Measurements from ENCODE around the gene ABHD15. TPM values are rescaled to one million over a fixed set of nuclear protein-coding genes. Genes with fewer than 3 reads are reported as not detected.

Gene ABHD15
- total RNA-seq, 1 experiment from 2014 or later = 10.5 TPM

DNA sequence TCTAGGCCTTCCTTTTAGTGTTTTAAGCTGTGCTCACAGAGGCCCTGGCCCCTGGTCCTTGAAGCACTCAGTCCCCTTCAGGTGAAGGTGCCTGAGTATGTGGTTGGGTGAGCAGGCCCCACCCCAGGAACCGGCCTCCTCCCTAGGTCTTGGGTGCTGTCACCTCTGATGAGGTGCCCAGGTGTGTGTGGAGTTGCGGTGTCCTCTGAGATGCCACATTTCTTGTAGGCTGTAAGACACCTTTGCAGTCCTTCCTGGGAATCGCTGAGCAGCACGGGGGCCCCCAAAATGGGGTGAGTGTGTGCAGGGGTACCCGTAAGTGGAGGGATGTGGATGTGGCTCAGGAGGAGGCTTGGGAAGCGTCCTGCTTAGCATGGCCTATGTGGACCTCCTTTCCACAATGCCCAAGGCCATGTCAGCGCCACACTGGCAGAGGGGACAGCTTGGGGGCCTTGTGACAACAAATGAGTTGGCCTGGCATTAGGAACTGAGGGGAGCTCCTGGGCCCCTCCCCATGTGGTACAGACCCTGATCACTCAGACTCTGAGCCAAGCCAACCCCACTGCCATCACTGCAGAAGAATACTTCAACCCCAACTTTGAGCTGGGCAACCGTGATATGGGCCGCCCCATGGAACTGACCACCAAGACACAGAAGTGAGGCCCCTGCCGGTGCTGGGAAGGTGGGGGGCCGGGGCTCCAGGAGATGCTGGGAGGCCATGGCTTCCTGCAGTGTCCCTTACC, 44.7 kb upstream of the ABHD15 start:
- H3K27ac Mint-ChIP-seq (ENCODE audit: unreplicated experiment) = no peak overlapping the region

GRCh38 chr17:29610395-29610794, 43.6 kb upstream of the ABHD15 start:
- no peak for DNase-seq
- no TSS peak for BruUV-seq (replicated peaks)
- CTCF ChIA-PET = interaction anchor here (0.5 kb wide), 1 partner anchor 38 kb away, joined by 3 read pairs; no protein-coding TSS in a partner anchor
- Histone ChIP-seq H3K9me3 (no peaks in the 10 kb centered on the region), H3K4me1 (peaks cover 5% of the 10 kb centered on the region; the same call in 1 of the 2 replicates), H3K27me3 (replicated peaks; ENCODE audit: control insufficient read depth, insufficient read depth, low read length) (no peaks in the 10 kb centered on the region), H3K4me3 (ENCODE audit: low read depth, low read length) (no peak overlapping the region), H3K36me3 (ENCODE audit: control insufficient read depth, insufficient read depth, low read length) (no peaks in the 10 kb centered on the region)
- H3K36me3 Mint-ChIP-seq (ENCODE audit: insufficient read depth, unreplicated experiment) = no peaks in the 10 kb centered on the region
- TF ChIP-seq CTCF (IDR thresholded peaks at IDR 0.05; ENCODE audit: insufficient read depth in 1 of 2, low read depth in 1 of 2, low read length in 1 of 2, severe bottlenecking in 1 of 2, unreplicated experiment in 1 of 2) = no peak
- no peak overlapping the region for H3K4me3 Mint-ChIP-seq (ENCODE audit: unreplicated experiment)
- no peaks in the 10 kb centered on the region for H3K9me3 Mint-ChIP-seq (ENCODE audit: unreplicated experiment)
- no peaks in the 10 kb centered on the region for H3K27me3 Mint-ChIP-seq (ENCODE audit: insufficient read depth, unreplicated experiment)
- no peak overlapping the region for H3K27ac Mint-ChIP-seq (ENCODE audit: unreplicated experiment)
- POLR2A ChIA-PET = no interaction called here
- intact Hi-C loops (cut with micrococcal nuclease; ENCODE audit: unreplicated experiment) = no loop called here
- H3K4me1 Mint-ChIP-seq (ENCODE audit: low read depth, unreplicated experiment) = no peaks in the 10 kb centered on the region

More for the DNA sequence above, 44.7 kb upstream of the ABHD15 start:
- TF ChIP-seq CTCF (IDR thresholded peaks at IDR 0.05; ENCODE audit: insufficient read depth in 1 of 2, low read depth in 1 of 2, low read length in 1 of 2, severe bottlenecking in 1 of 2, unreplicated experiment in 1 of 2) = no peak
- intact Hi-C loops (cut with micrococcal nuclease; ENCODE audit: unreplicated experiment) = no loop called here
- DNase-seq = no peak
- CTCF ChIA-PET = no interaction called here
- H3K27me3 Mint-ChIP-seq (ENCODE audit: insufficient read depth, unreplicated experiment) = no peaks in the 10 kb centered on the region
- H3K4me1 Mint-ChIP-seq (ENCODE audit: low read depth, unreplicated experiment) = peaks cover under 1% of the 10 kb centered on the region
- H3K4me3 Mint-ChIP-seq (ENCODE audit: unreplicated experiment) = no peak overlapping the region
- no TSS peak for BruUV-seq (replicated peaks)
- Histone ChIP-seq H3K4me3 (ENCODE audit: low read depth, low read length) (no peak overlapping the region), H3K36me3 (ENCODE audit: control insufficient read depth, insufficient read depth, low read length) (no peaks in the 10 kb centered on the region), H3K4me1 (peaks cover 8% of the 10 kb centered on the region; the same call in 1 of the 2 replicates), H3K9me3 (no peaks in the 10 kb centered on the region), H3K27me3 (replicated peaks; ENCODE audit: control insufficient read depth, insufficient read depth, low read length) (peaks cover 5% of the 10 kb centered on the region; the same call in 1 of the 2 replicates)
- H3K36me3 Mint-ChIP-seq (ENCODE audit: insufficient read depth, unreplicated experiment) = no peaks in the 10 kb centered on the region
- POLR2A ChIA-PET = no interaction called here
- H3K9me3 Mint-ChIP-seq (ENCODE audit: unreplicated experiment) = no peaks in the 10 kb centered on the region

- Histone ChIP-seq H3K4me3 (ENCODE audit: low read depth, low read length) (no peak overlapping the region), H3K27me3 (replicated peaks; ENCODE audit: control insufficient read depth, insufficient read depth, low read length) (no peaks in the 10 kb centered on the region), H3K36me3 (ENCODE audit: control insufficient read depth, insufficient read depth, low read length) (no peaks in the 10 kb centered on the region), H3K4me1 (no peaks in the 10 kb centered on the region), H3K9me3 (no peaks in the 10 kb centered on the region)
- TF ChIP-seq CTCF (IDR thresholded peaks at IDR 0.05; ENCODE audit: insufficient read depth in 1 of 2, low read depth in 1 of 2, low read length in 1 of 2, severe bottlenecking in 1 of 2, unreplicated experiment in 1 of 2) = no peak
- CTCF ChIA-PET = interaction anchor here (0.7 to 1.5 kb wide), 3 partner anchors 8 to 56 kb away, joined by 3 to 12 read pairs (median 5); no protein-coding TSS in a partner anchor
- Mint-ChIP-seq H3K9me3 (ENCODE audit: unreplicated experiment) (no peaks in the 10 kb centered on the region), H3K4me3 (ENCODE audit: unreplicated experiment) (no peak overlapping the region), H3K27ac (ENCODE audit: unreplicated experiment) (no peak overlapping the region), H3K27me3 (ENCODE audit: insufficient read depth, unreplicated experiment) (no peaks in the 10 kb centered on the region), H3K36me3 (ENCODE audit: insufficient read depth, unreplicated experiment) (no peaks in the 10 kb centered on the region), H3K4me1 (ENCODE audit: low read depth, unreplicated experiment) (no peaks in the 10 kb centered on the region)
- no TSS peak for BruUV-seq (replicated peaks)
- POLR2A ChIA-PET = no interaction called here
- intact Hi-C loops (cut with micrococcal nuclease; ENCODE audit: unreplicated experiment) = no loop called here
- no peak for DNase-seq
Measured at GRCh38 chr17:29608986-29609385, 42.1 kb upstream of the ABHD15 start.

Data from Caco-2 (cell line).